RKO (cell line): Measurements from ENCODE around the gene SDR9C7.
"Not testable (repeated sequence)": the region's sequence is repeated elsewhere in the genome, so short reads cannot be mapped to it uniquely, and the experiment has no call there.

Experiments used
- DNase-seq: peaks from one replicate; pipeline ENCODE4 v3.0.0-alpha.2; 2016; ENCODE audit warnings: low spot score

SDR9C7 gene

GRCh38 chr12:56933826-56934625 is at the start of gene SDR9C7:
Gene SDR9C7 (minus strand): TSS chr12:56934408. CDS start chr12:56934261, 147 bp downstream.
- no peak for DNase-seq

- no peak for DNase-seq
These were observed 49.2 kb upstream of the SDR9C7 start for GRCh38 chr12:56983386-56983785.

GRCh38 chr12:56982578-56983236 is 48.5 kb upstream of the SDR9C7 start:
- not testable (repeated sequence) for DNase-seq

DNA sequence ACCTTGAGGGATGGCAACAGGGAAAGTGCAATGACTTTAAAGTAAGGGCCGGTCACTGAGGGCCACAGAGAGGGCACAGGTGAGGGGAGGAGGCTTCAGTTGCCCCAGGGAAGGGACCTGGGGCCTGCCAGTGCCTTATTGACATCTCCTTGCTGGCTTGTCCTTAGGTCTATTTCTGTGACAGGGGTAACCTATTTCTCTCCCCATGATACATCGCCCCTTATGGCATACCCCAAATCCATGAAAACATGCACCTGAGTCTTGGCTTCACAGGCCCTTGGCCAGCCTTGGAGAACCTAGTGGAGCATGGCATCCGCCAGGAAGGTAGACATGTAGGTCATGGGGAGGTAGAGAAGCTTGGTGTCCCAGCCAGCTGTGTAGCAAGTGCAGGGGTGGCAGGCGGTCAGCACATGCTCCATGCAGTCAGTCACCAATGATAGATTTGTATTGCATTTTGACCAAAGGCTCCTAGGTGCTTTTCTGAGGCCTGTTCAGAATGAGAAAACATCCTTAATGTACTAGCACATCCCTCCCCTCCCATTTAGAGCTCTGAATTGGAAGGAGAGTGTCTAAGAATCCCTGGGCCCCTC is 46.8 kb upstream of the SDR9C7 start:
- no peak for DNase-seq

GRCh38 chr12:56980268-56980667 is 46.1 kb upstream of the SDR9C7 start:
- DNase-seq: no peak

DNA sequence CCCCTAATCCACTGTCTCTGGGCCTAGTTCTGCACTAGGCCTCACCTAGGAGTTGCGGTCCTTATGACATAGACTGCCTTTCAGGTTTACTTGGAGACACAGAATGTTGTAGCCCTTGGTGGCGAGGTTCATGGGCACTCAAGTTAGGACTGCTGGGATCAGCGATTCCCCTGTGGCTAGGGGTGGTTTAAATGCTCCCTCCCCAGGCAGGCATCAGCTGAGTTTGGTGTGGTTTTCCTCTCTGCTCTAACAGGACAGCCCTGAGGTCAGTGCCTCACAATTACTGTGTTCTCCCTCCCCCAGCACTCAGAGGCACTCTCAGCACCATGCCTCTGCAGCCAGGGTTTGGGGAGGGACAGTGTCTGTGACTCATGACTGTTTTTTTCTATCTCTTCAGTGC is 45.4 kb upstream of the SDR9C7 start:
- no peak for DNase-seq

- DNase-seq: no peak
These were observed 44.4 kb upstream of the SDR9C7 start for GRCh38 chr12:56978397-56979138.

DNA sequence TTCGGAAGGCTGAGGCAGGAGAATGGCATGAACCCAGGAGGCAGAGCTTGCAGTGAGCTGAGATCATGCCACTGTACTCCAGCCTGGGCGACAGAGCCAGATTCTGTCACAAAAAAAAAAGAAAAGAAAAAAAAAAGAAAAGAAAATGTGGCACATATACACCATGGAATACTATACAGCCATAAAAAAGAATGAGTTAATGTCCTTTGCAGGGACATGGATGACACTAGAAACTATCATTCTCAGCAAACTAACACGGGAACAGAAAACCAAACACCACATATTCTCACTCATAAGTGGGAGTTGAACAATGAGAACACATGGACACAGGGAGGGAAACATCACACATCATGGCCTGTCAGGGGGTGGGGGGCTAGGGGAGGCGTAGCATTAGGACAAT is 43.2 kb upstream of the SDR9C7 start:
- DNase-seq: not testable (repeated sequence)

DNA sequence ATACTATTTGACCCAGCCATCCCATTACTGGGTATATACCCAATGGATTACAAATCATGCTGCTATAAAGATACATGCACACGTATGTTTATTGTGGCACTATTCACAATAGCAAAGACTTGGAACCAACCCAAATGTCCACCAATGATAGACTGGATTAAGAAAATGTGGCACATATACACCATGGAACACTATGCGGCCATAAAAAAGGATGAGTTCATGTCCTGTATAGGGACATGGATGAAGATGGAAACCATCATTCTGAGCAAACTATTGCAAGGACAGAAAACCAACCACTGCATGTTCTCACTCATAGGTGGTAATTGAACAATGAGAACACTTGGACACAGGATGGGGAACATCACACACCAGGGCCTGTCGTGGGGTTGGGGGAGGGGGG is 40.0 kb upstream of the SDR9C7 start:
- DNase-seq: not testable (repeated sequence)

DNA sequence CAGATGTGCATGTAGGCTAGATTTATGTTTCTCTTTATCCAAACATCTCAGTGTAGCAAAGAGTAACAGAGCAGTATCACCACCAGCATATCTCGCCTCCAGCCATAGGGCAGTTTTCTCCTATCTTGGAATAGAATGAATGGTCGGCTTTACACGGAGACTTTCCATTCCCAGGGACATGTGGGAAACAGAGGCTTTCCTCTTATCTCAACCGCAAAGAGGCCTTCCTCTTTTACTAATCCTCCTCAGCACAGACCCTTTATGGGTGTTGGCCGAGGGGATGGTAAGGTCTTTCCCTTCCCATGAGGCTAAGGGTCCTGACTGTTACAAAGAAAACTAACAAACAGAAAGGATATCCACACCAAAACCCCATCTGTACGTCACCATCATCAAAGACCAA is 34.7 kb upstream of the SDR9C7 start:
- DNase-seq: not testable (repeated sequence)

DNA sequence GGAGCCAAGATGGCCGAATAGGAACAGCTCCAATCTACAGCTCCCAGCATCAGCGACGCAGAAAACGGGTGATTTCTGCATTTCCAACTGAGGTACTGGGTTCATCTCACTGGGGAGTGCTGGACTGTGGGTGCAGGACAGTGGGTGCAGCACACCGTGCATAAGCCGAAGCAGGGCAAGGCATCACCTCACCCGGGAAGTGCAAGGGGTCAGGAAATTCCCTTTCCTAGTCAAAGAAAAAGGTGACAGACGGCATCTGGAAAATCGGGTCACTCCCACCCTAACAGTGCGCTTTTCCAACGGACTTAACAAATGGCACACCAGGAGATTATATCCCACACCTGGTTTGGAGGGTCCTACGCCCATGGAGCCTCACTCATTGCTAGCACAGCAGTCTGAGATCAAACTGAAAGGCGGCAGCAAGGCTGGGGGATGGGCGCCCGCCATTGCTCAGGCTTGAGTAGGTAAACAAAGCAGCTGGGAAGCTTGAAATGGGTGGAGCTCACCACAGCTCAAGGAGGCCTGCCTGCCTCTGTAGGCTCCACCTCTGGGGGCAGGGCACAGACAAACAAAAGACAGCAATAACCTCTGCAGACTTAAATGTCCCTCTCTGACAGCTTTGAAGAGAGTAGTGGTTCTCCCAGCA is 31.9 kb upstream of the SDR9C7 start:
- not testable (repeated sequence) for DNase-seq

GRCh38 chr12:56965124-56965523 is 30.9 kb upstream of the SDR9C7 start:
- not testable (repeated sequence) for DNase-seq

DNA sequence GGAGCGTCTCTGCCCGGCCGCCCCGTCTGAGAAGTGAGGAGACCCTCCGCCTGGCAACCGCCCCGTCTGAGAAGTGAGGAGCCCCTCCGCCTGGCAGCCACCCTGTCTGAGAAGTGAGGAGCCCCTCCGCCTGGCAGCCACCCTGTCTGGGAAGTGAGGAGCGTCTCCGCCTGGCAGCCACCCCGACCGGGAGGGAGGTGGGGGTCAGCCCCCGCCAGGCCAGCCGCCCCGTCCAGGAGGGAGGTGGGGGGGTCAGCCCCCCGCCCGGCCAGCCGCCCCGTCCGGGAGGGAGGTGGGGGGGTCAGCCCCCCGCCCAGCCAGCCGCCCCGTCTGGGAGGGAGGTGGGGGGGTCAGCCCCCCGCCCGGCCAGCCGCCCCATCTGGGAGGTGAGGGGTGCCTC is 29.3 kb upstream of the SDR9C7 start:
- not testable (repeated sequence) for DNase-seq

GRCh38 chr12:56962247-56962646 is 28.0 kb upstream of the SDR9C7 start:
- not testable (repeated sequence) for DNase-seq

GRCh38 chr12:56958422-56958821 is 24.2 kb upstream of the SDR9C7 start:
- no peak for DNase-seq

DNA sequence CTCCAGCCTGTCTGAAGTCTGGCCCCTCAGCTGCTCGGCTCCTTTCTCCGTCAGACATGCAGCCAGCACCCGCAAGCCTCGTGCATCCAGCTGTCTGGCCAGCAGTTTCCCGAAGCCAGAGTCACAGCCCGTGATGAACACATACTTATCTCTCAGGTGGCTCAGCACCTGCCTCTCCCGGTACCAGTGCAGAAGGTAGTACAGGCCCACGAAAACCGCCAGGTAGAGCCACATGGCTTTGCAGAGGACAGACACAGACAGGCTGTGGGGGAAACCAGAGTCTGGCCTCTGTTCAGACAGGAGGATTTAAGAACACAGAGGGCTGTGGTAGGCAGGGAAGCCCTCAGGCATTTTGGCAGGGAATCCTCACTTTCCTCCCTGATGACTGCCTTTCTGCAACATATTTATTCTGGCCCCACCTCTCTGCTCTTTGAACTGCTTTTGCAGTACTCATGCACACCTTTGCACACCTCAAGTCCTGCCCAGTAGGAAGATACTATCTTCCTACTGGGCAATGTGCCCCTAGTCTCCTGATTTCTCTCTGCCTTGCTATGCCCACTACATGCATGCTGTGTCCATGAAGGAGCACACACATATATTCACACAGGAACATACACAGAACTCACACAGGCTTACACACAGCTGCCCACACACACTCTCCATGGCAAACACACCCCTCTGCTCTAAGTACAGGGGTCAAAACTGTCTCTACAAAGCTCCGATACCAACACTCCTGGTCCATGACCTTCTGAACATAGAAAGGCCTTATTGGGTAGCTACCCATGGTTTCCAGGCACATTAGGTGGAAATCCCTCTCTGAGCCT is 23.2 kb upstream of the SDR9C7 start, which contains the start of gene RDH16:
Gene RDH16, minus strand, starts transcription at position 380 of the 824 bp plus-strand sequence. Its CDS starts 146 bp downstream, at position 234.
- DNase-seq: no peak

- DNase-seq: no peak
These were observed 21.5 kb upstream of the SDR9C7 start for GRCh38 chr12:56955631-56956256.

- no peak for DNase-seq
These were observed 20.7 kb upstream of the SDR9C7 start for GRCh38 chr12:56954958-56955355.

- DNase-seq: no peak
These were observed 20.1 kb upstream of the SDR9C7 start for GRCh38 chr12:56954057-56954957.
